ENCODE results near the gene STARD3. TPM values are rescaled to one million over a fixed set of nuclear protein-coding genes. Genes with fewer than 3 reads are reported as not detected.

The STARD3 gene
- total RNA-seq, 1 donor from 2014 or later = 51.2 TPM

DNA sequence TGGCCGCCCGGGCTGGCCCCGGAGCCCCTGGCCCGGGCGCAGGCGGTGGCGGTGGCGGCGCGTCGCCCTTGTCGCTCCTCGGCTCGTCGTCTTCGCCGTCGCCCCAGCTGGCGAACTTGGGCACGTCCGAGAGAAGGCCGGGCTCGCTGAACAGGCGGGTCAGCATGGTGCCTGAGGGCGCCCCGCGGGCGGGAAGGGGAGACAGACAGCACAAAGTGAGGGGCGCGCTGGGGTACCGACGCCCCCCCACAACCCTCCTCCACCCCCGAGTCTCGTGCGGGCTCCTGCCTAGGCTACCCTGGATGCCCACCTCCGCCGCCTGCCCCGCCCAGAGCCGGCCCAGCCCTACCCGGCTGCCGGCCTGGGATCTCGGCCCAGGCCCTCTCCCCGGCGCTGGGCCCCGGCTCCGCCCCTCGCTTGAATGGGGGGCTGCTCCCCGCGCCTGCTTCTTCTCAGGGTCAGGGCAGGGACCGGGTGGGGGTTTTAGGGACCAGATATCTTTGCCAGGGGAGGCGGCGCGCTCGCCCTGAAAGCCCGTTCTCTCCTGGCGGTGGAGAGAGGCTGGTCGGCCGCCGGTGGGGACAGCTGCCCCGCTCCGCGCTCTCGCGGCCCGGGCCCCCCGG lies 30.4 kb upstream of the STARD3 start:
- H3K9me3 Mint-ChIP-seq (ENCODE audit: unreplicated experiment) = no peaks in the 10 kb centered on the region
- no peaks in the 10 kb centered on the region for H3K36me3 ChIP-seq (ENCODE audit: insufficient read depth, low read length)
- H3K27me3 Mint-ChIP-seq (ENCODE audit: low read depth, unreplicated experiment) = peaks cover 72% of the 10 kb centered on the region
- no peak overlapping the region for H2AFZ ChIP-seq (ENCODE audit: low read depth, low read length)
- H3K4me1 Mint-ChIP-seq (ENCODE audit: low read depth, unreplicated experiment) = no peaks in the 10 kb centered on the region
- H3K9ac ChIP-seq (ENCODE audit: low read length) = no peak overlapping the region
- no peak for FAIRE-seq
- no peaks in the 10 kb centered on the region for H3K79me2 ChIP-seq (ENCODE audit: insufficient read depth, low read length)
- H3K4me1 ChIP-seq (ENCODE audit: insufficient read depth, low read length) = no peaks in the 10 kb centered on the region
- DNase-seq (ENCODE audit: low read depth) = no peak
- H4K20me1 ChIP-seq (ENCODE audit: insufficient read depth, low read length) = peaks cover 4% of the 10 kb centered on the region
- H3K4me2 ChIP-seq (ENCODE audit: low read length) = no peak overlapping the region
- H3K4me3 Mint-ChIP-seq (ENCODE audit: unreplicated experiment) = no peak overlapping the region
- peak; percentile 27 for TF ChIP-seq EZH2 (IDR thresholded peaks at IDR 0.05; ENCODE audit: insufficient read depth, low read length)
- TF ChIP-seq, protein P1, sequence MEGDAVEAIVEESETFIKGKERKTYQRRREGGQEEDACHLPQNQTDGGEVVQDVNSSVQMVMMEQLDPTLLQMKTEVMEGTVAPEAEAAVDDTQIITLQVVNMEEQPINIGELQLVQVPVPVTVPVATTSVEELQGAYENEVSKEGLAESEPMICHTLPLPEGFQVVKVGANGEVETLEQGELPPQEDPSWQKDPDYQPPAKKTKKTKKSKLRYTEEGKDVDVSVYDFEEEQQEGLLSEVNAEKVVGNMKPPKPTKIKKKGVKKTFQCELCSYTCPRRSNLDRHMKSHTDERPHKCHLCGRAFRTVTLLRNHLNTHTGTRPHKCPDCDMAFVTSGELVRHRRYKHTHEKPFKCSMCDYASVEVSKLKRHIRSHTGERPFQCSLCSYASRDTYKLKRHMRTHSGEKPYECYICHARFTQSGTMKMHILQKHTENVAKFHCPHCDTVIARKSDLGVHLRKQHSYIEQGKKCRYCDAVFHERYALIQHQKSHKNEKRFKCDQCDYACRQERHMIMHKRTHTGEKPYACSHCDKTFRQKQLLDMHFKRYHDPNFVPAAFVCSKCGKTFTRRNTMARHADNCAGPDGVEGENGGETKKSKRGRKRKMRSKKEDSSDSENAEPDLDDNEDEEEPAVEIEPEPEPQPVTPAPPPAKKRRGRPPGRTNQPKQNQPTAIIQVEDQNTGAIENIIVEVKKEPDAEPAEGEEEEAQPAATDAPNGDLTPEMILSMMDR (IDR thresholded peaks at IDR 0.05; ENCODE audit: insufficient read depth, low read depth, low read length) = no peak
- peaks cover 84% of the 10 kb centered on the region for H3K27me3 ChIP-seq (ENCODE audit: insufficient read depth, low read length)
- H3K4me3 ChIP-seq (ENCODE audit: insufficient read depth, low read depth, low read length) = no peak overlapping the region
- H3K27ac Mint-ChIP-seq (ENCODE audit: unreplicated experiment) = no peak overlapping the region
- no peak overlapping the region for H3K27ac ChIP-seq (ENCODE audit: low read depth, low read length)
- no peaks in the 10 kb centered on the region for H3K9me3 ChIP-seq (ENCODE audit: insufficient read depth, low read depth, low read length)
- H3K36me3 Mint-ChIP-seq (ENCODE audit: low read depth, unreplicated experiment) = no peaks in the 10 kb centered on the region

DNA sequence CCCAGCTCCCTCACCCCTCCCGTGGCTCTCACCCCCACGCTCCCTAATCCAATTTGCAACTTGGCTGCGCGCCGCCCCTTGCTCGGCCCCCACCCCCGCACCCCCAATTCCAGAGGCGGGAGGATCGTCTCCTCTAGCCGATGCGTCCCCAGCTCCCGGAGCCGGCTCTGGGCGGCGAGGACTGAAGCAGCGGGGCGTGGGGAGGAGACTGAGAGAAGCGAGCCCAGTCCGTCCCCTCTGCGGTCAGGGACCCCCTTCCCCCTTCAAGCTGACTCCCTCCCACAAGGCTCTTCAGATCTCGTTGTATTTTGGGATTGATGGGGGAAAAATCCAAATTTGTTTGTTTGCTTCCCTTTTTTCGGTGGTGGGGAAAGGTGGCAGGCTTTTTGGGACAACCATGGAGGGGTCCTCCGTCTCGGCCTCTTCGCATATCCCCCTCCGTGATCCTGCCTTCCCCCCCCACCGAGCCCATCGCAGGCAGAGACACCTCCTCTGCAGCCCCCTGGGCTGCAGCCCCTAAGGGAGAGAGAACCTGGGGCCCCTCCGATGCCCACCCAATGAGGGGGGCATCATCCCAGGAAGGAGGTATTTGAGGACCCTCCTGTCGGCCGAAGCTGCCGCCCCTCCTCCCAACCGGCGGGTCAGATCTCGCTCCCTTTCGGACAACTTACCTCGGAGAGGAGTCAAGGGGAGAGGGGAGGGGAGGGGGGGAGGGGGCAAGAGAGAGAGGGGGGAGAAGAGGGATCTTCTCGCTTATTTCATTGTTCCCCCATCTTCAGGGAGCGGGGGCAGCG lies 29.7 kb upstream of the STARD3 start:
- H3K27ac ChIP-seq (ENCODE audit: low read depth, low read length) = no peak overlapping the region
- H3K4me3 Mint-ChIP-seq (ENCODE audit: unreplicated experiment) = no peak overlapping the region
- no peaks in the 10 kb centered on the region for H3K9me3 ChIP-seq (ENCODE audit: insufficient read depth, low read depth, low read length)
- no peaks in the 10 kb centered on the region for H3K4me1 ChIP-seq (ENCODE audit: insufficient read depth, low read length)
- FAIRE-seq = no peak
- H3K36me3 Mint-ChIP-seq (ENCODE audit: low read depth, unreplicated experiment) = no peaks in the 10 kb centered on the region
- TF ChIP-seq, protein P1 (IDR thresholded peaks at IDR 0.05; ENCODE audit: insufficient read depth, low read depth, low read length) = no peak
- TF ChIP-seq EZH2 (IDR thresholded peaks at IDR 0.05; ENCODE audit: insufficient read depth, low read length) = peak; percentile 85
- no peaks in the 10 kb centered on the region for H3K36me3 ChIP-seq (ENCODE audit: insufficient read depth, low read length)
- peaks cover 69% of the 10 kb centered on the region for H3K27me3 Mint-ChIP-seq (ENCODE audit: low read depth, unreplicated experiment)
- H3K4me1 Mint-ChIP-seq (ENCODE audit: low read depth, unreplicated experiment) = no peaks in the 10 kb centered on the region
- H3K4me2 ChIP-seq (ENCODE audit: low read length) = no peak overlapping the region
- H4K20me1 ChIP-seq (ENCODE audit: insufficient read depth, low read length) = peaks cover 4% of the 10 kb centered on the region
- no peaks in the 10 kb centered on the region for H3K9me3 Mint-ChIP-seq (ENCODE audit: unreplicated experiment)
- H3K4me3 ChIP-seq (ENCODE audit: insufficient read depth, low read depth, low read length) = no peak overlapping the region
- no peak for DNase-seq (ENCODE audit: low read depth)
- peaks cover 77% of the 10 kb centered on the region for H3K27me3 ChIP-seq (ENCODE audit: insufficient read depth, low read length)
- H2AFZ ChIP-seq (ENCODE audit: low read depth, low read length) = no peak overlapping the region
- no peak overlapping the region for H3K27ac Mint-ChIP-seq (ENCODE audit: unreplicated experiment)
- no peaks in the 10 kb centered on the region for H3K79me2 ChIP-seq (ENCODE audit: insufficient read depth, low read length)
- no peak overlapping the region for H3K9ac ChIP-seq (ENCODE audit: low read length)

DNA sequence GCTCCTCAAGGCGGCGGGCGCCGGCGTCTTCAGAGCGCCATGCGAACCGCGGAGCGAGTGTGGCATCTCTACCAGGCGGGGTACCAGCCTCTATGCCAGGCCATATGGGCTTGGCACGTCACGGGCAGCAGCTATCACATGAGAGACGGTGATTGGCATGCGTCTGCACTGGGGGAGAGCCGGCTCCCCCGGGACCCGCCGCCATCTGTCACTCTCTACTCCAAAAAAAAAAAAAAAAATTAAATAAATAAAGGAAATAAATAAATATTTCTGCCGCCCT lies 29.2 kb upstream of the STARD3 start, which contains the start of gene NEUROD2:
Gene NEUROD2 (minus strand): TSS at position 70 of the 280 bp plus-strand sequence. CDS start 1,321 bp downstream, outside the sequence.
- peaks cover 73% of the 10 kb centered on the region for H3K27me3 ChIP-seq (ENCODE audit: insufficient read depth, low read length)
- no peak within 1 kb of the TSS for H3K4me2 ChIP-seq (ENCODE audit: low read length)
- H3K4me1 Mint-ChIP-seq (ENCODE audit: low read depth, unreplicated experiment) = no peaks in the 10 kb centered on the region
- H3K4me1 ChIP-seq (ENCODE audit: insufficient read depth, low read length) = no peaks in the 10 kb centered on the region
- H3K4me3 Mint-ChIP-seq (ENCODE audit: unreplicated experiment) = no peak within 1 kb of the TSS
- FAIRE-seq (no peak), DNase-seq (ENCODE audit: low read depth) (no peak)
- no peak within 1 kb of the TSS for H3K9ac ChIP-seq (ENCODE audit: low read length)
- H3K4me3 ChIP-seq (ENCODE audit: insufficient read depth, low read depth, low read length) = no peak within 1 kb of the TSS
- H3K79me2 ChIP-seq (ENCODE audit: insufficient read depth, low read length) = no peaks in the 10 kb centered on the region
- H3K27me3 Mint-ChIP-seq (ENCODE audit: low read depth, unreplicated experiment) = peaks cover 65% of the 10 kb centered on the region
- H3K36me3 Mint-ChIP-seq (ENCODE audit: low read depth, unreplicated experiment) = no peaks in the 10 kb centered on the region
- no peak within 1 kb of the TSS for H3K27ac Mint-ChIP-seq (ENCODE audit: unreplicated experiment)
- H3K36me3 ChIP-seq (ENCODE audit: insufficient read depth, low read length) = no peaks in the 10 kb centered on the region
- no peaks in the 10 kb centered on the region for H3K9me3 Mint-ChIP-seq (ENCODE audit: unreplicated experiment)
- TF ChIP-seq, protein P1 (IDR thresholded peaks at IDR 0.05; ENCODE audit: insufficient read depth, low read depth, low read length) = no peak
- TF ChIP-seq EZH2 (IDR thresholded peaks at IDR 0.05; ENCODE audit: insufficient read depth, low read length) = no peak
- H3K9me3 ChIP-seq (ENCODE audit: insufficient read depth, low read depth, low read length) = no peaks in the 10 kb centered on the region
- peaks cover 3% of the 10 kb centered on the region for H4K20me1 ChIP-seq (ENCODE audit: insufficient read depth, low read length)
- H2AFZ ChIP-seq (ENCODE audit: low read depth, low read length) = no peak within 1 kb of the TSS
- no peak within 1 kb of the TSS for H3K27ac ChIP-seq (ENCODE audit: low read depth, low read length)
